ENCODE measurements around the gene PDE9A. TPM values are rescaled to one million over a fixed set of nuclear protein-coding genes. Genes with fewer than 3 reads are reported as not detected.
A peak's percentile ranks its signal among the peaks of the same experiment; 100 is the strongest.

The PDE9A gene
- total and polyA plus RNA-seq, 10 donors, result 7.9 to 45.5 (median 23.8) TPM

DNA sequence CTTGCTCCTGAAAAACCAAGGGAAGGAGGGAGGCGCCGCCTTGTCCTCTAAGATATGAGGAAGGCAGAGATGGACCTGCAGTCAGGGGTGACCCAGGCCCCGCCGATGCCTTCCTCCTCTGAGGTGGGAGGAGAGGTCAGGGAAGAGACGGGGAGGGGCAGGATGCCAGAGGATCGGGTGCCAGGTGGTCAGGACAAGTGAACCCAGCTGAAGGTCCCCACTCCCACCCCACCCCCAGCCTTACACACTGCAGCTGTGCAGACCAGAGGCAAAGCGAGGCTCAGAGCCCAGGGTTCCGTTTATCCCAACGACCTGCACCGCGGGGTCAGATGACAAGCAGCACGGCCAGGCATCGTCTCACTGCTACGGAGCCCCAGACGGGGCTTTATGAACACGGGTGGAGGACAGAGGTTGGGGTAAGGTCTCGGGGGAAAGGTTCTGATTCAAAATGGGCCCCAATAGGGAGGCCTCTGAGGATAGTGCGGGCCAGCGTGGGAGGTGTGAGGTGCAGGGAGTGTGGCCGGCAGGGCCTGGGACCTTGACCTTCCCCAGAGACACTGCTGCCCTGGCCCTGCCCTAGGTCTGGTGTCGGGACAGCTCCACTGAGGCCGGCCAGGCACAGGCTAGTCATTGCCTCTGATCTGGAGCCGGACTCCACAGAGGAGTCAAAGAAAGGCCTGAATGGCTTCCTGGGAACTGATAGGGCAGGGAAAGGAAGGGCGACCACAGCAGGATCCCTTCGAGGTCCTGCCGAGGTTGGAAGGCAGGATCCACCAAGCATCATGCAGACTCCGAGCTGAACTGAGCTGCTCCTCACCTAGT is 113.5 kb downstream of the PDE9A start:
- no peaks in the 10 kb centered on the region for H3K9me3 ChIP-seq
- no peaks in the 10 kb centered on the region for H3K4me1 ChIP-seq
- peaks cover 0 to 94% (median 23%) of the 10 kb centered on the region in 6 donors for H3K36me3 ChIP-seq
- H3K27me3 ChIP-seq (replicated peaks in 1 of 7), result no peaks in the 10 kb centered on the region
- TF ChIP-seq, protein P1, sequence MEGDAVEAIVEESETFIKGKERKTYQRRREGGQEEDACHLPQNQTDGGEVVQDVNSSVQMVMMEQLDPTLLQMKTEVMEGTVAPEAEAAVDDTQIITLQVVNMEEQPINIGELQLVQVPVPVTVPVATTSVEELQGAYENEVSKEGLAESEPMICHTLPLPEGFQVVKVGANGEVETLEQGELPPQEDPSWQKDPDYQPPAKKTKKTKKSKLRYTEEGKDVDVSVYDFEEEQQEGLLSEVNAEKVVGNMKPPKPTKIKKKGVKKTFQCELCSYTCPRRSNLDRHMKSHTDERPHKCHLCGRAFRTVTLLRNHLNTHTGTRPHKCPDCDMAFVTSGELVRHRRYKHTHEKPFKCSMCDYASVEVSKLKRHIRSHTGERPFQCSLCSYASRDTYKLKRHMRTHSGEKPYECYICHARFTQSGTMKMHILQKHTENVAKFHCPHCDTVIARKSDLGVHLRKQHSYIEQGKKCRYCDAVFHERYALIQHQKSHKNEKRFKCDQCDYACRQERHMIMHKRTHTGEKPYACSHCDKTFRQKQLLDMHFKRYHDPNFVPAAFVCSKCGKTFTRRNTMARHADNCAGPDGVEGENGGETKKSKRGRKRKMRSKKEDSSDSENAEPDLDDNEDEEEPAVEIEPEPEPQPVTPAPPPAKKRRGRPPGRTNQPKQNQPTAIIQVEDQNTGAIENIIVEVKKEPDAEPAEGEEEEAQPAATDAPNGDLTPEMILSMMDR (IDR thresholded peaks at IDR 0.05 in 8 of 11, conservative IDR thresholded peaks at IDR 0.05 in 3 of 11), result no peak
- TF ChIP-seq POLR2AphosphoS5 (IDR thresholded peaks at IDR 0.05) (no peak), POLR2A (IDR thresholded peaks at IDR 0.05) (no peak)
- intact Hi-C loops (cut with DNase I; ENCODE audit: low total_unique reads), result no loop called here
- 83 to 91% (median 89%) methylated on average over 25 to 27 of the region's 27 CpGs for WGBS, 5 donors
- peak; percentile 53 for DNase-seq
- no peak overlapping the region for H3K27ac ChIP-seq
- H3K4me3 ChIP-seq, result no peak overlapping the region

DNA sequence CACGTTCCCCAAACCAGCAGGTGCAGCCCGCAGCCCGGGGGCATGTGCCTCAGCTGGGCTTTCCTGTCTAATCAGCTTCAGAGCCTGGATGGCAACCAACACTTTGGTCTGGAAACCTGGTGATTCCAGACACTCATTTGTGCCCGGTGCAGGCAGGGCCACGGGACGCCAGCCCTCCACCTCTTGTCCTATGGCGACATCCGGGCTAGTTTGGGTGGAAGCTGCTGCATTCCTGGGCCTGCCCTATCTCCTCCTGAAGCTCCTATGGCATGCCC is 114.1 kb downstream of the PDE9A start:
- Histone ChIP-seq H3K27ac (no peak overlapping the region), H3K4me3 (no peak overlapping the region), H3K27me3 (replicated peaks in 1 of 7) (no peaks in the 10 kb centered on the region), H3K36me3 (peaks cover 0 to 92% (median 23%) of the 10 kb centered on the region in 6 donors), H3K9me3 (no peaks in the 10 kb centered on the region), H3K4me1 (no peaks in the 10 kb centered on the region)
- no peak for DNase-seq
- WGBS, 5 donors, result 93 to 96% (median 94%) methylated on average over 4 to 8 of the region's 8 CpGs
- no peak for TF ChIP-seq POLR2AphosphoS5 (IDR thresholded peaks at IDR 0.05)
- TF ChIP-seq, protein P1 (IDR thresholded peaks at IDR 0.05 in 8 of 11, conservative IDR thresholded peaks at IDR 0.05 in 3 of 11), result no peak
- no peak for TF ChIP-seq POLR2A (IDR thresholded peaks at IDR 0.05)
- intact Hi-C loops (cut with DNase I; ENCODE audit: low total_unique reads), result no loop called here

DNA sequence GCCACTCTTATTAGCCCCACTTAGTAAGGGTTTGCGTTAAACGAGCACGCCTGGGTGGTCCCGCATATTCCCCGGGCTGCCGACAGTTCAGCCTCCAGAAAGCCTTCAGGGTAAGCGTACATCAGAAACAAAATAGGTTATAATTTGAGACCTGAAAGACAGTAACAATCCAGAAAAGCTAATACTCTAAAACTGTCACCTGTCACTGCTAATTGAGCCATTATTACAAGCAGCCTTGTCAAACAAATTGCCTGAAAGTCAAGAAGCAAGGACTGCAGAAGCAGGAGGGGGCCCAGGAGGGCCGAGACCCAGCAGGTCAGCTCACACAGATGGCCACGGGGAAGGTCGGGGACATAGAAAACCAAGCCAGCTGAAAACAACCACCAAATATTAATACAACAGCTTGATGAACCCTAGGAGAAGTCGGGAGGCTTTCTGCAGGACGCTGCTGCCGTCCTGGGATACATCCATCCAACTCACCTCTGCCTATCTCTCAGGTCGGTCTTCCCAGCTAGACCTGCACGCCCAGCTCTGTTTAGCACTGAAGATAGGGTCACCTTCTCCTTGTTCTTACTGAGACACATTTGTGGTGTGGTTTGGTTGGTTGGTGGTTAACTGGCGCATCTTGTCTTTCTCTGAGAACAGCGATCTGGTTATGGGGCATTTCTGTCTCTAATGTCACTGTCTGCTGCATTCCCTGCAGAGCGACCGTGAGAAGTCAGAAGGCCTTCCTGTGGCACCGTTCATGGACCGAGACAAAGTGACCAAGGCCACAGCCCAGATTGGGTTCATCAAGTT is 115.1 kb downstream of the PDE9A start:
- Histone ChIP-seq H3K36me3 (peaks cover 0 to 90% (median 23%) of the 10 kb centered on the region in 6 donors), H3K9me3 (no peaks in the 10 kb centered on the region)
- intact Hi-C loops (cut with DNase I; ENCODE audit: low total_unique reads), result no loop called here

More for the DNA sequence above, 115.1 kb downstream of the PDE9A start:
- TF ChIP-seq, protein P1 (IDR thresholded peaks at IDR 0.05 in 8 of 11, conservative IDR thresholded peaks at IDR 0.05 in 3 of 11), result no peak
- no peak for TF ChIP-seq POLR2AphosphoS5 (IDR thresholded peaks at IDR 0.05)
- TF ChIP-seq POLR2A (IDR thresholded peaks at IDR 0.05), result no peak
- Histone ChIP-seq H3K4me1 (no peaks in the 10 kb centered on the region), H3K4me3 (no peak overlapping the region), H3K27ac (no peak overlapping the region), H3K27me3 (replicated peaks in 1 of 7) (no peaks in the 10 kb centered on the region)
- DNase-seq, result no peak
- 87 to 93% (median 90%) methylated on average over 21 of the region's 21 CpGs for WGBS, 5 donors

All from spleen (tissue), 11 donors.